GM21423 (cell line): ENCODE results near the gene ZSCAN18.

ENCODE experiments used
- ATAC-seq: cut with Tn5 transposase; IDR thresholded peaks from one replicate; pipeline ENCODE4 v1.9.1; 2021; ENCODE audit warnings: mild to moderate bottlenecking, moderate library complexity; ENCODE audit not compliant: unreplicated experiment

ZSCAN18 gene

GRCh38 chr19:58088521-58089052, 9.4 kb downstream of the ZSCAN18 start:
- no peak for ATAC-seq

GRCh38 chr19:58086825-58087710, 11.0 kb downstream of the ZSCAN18 start:
- no peak for ATAC-seq

- no peak for ATAC-seq
These were observed 12.6 kb downstream of the ZSCAN18 start for GRCh38 chr19:58085348-58085875.

GRCh38 chr19:58084596-58085347, 13.3 kb downstream of the ZSCAN18 start:
- ATAC-seq, result no peak

- no peak for ATAC-seq
These were observed 15.0 kb downstream of the ZSCAN18 start for GRCh38 chr19:58083021-58083420.

GRCh38 chr19:58079792-58080191, 18.2 kb downstream of the ZSCAN18 start:
- ATAC-seq, result no peak

- ATAC-seq, result no peak
These were observed 30.7 kb downstream of the ZSCAN18 start for GRCh38 chr19:58067240-58067912.

GRCh38 chr19:58063712-58064111, 34.3 kb downstream of the ZSCAN18 start:
- ATAC-seq, result no peak

GRCh38 chr19:58060231-58060630, 37.8 kb downstream of the ZSCAN18 start:
- no peak for ATAC-seq

- no peak for ATAC-seq
These were observed 38.4 kb downstream of the ZSCAN18 start for GRCh38 chr19:58059671-58060078.

GRCh38 chr19:58059003-58059670, 38.9 kb downstream of the ZSCAN18 start, which contains the start of gene ZNF135:
Gene ZNF135 (plus strand): TSS chr19:58059282. CDS start chr19:58060003, 721 bp downstream.
- no peak for ATAC-seq

- no peak for ATAC-seq
These were observed 39.6 kb downstream of the ZSCAN18 start for GRCh38 chr19:58058467-58058866.

- ATAC-seq, result no peak
These were observed 41.2 kb downstream of the ZSCAN18 start for GRCh38 chr19:58056861-58057260.

- no peak for ATAC-seq
These were observed 41.8 kb downstream of the ZSCAN18 start for GRCh38 chr19:58056261-58056660.

- ATAC-seq, result no peak
These were observed 42.8 kb downstream of the ZSCAN18 start for GRCh38 chr19:58054901-58055874.

- no peak for ATAC-seq
These were observed 44.4 kb downstream of the ZSCAN18 start for GRCh38 chr19:58053480-58054156.

GRCh38 chr19:58052256-58052655, 45.8 kb downstream of the ZSCAN18 start:
- ATAC-seq, result no peak

- no peak for ATAC-seq
These were observed 50.4 kb downstream of the ZSCAN18 start for GRCh38 chr19:58047672-58048071.

GRCh38 chr19:58046856-58047255, 51.2 kb downstream of the ZSCAN18 start:
- ATAC-seq, result no peak
